ENCODE measurements around the gene SORCS1.

SORCS1 gene

DNA sequence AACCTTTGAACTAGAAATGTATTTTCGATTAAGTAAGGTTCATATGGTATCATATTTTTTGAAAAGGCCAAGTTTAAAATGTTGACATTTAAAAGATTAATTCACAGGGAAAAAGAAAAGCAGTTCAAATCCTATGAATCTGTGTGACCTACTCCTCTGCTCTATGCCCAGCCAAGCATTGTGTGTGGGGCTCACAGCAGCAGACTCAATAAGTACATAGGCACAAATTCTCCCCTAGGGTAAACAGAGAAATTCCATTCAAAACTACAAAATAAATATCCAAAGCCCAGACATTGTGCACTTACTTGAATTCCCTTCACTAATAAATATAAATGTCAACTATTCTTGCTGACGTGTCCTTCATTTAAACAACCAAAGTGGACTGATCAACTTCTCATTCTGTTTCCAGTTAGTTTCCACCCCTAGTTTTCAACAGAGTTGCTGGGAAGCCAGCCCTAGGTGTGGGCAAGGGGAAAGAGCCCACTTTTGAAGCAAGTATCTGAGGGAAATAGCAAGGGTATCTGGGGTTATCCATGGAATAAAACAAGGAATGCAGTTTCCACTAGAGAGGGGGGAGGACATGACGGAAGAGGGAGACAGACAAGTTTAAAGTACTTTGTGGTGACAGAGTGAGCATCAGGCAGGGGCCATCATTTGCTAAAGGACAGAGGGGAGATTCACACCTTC lies 533.3 kb downstream of the SORCS1 start:
- H3K36me3 ChIP-seq (ENCODE audit: control insufficient read depth, insufficient read depth, low read length), result no peaks in the 10 kb centered on the region
- no peak overlapping the region for H3K9ac ChIP-seq (ENCODE audit: low read depth, low read length)
- H3K27ac ChIP-seq (ENCODE audit: low read depth, low read length), result no peak overlapping the region
- H3K4me3 ChIP-seq (ENCODE audit: low read depth, low read length), result no peak overlapping the region
- H3K27me3 ChIP-seq (ENCODE audit: control insufficient read depth, insufficient read depth, low read length), result no peaks in the 10 kb centered on the region
- H3K4me1 ChIP-seq (ENCODE audit: control insufficient read depth, insufficient read depth, low read length), result no peaks in the 10 kb centered on the region
- no peaks in the 10 kb centered on the region for H3K9me3 ChIP-seq (ENCODE audit: control insufficient read depth, insufficient read depth, low read length)

DNA sequence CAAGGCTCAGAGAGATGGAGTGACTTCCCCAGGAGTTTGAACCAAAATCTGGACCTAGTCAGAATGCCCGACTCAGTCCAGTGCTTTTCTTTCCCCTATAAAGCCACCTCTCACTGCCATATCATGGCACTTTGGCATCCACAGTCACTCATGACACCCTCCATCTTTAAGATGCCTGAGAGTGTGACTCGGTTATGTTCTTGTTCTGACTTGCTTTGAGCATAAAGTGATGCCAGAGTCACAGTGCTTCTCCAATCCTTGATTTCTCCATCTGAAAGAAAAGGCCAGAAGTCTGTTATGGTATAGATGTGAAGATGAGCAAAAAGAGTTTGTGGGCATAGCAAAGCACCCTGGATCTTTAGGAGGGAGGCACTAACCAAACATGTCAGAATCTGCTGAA lies 538.1 kb downstream of the SORCS1 start:
- Histone ChIP-seq H3K9me3 (ENCODE audit: control insufficient read depth, insufficient read depth, low read length) (no peaks in the 10 kb centered on the region), H3K27me3 (ENCODE audit: control insufficient read depth, insufficient read depth, low read length) (no peaks in the 10 kb centered on the region), H3K4me3 (ENCODE audit: low read depth, low read length) (no peak overlapping the region), H3K9ac (ENCODE audit: low read depth, low read length) (no peak overlapping the region), H3K27ac (ENCODE audit: low read depth, low read length) (no peak overlapping the region), H3K4me1 (ENCODE audit: control insufficient read depth, insufficient read depth, low read length) (no peaks in the 10 kb centered on the region), H3K36me3 (ENCODE audit: control insufficient read depth, insufficient read depth, low read length) (no peaks in the 10 kb centered on the region)

DNA sequence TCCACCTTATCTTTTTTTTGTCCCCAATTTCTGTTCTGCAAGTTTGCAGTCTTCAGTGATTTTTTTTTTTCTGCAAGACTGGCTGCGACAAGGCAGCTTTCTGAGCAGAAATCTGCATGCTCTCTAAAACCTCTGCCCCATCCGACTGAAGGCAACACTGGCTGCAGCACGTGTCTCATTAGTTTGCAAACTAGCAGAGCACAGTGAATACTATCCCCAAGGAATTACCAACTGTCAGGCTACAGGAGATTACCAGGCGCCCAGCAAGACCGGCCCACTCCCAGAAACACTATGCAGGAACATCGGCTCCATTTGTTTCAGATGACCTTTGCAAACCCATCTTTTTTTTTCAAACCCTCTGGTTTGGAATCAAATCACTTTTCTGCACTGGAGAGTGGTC lies 538.8 kb downstream of the SORCS1 start:
- no peak overlapping the region for H3K27ac ChIP-seq (ENCODE audit: low read depth, low read length)
- no peaks in the 10 kb centered on the region for H3K36me3 ChIP-seq (ENCODE audit: control insufficient read depth, insufficient read depth, low read length)
- H3K9me3 ChIP-seq (ENCODE audit: control insufficient read depth, insufficient read depth, low read length), result no peaks in the 10 kb centered on the region
- no peaks in the 10 kb centered on the region for H3K4me1 ChIP-seq (ENCODE audit: control insufficient read depth, insufficient read depth, low read length)
- no peaks in the 10 kb centered on the region for H3K27me3 ChIP-seq (ENCODE audit: control insufficient read depth, insufficient read depth, low read length)
- no peak overlapping the region for H3K9ac ChIP-seq (ENCODE audit: low read depth, low read length)
- H3K4me3 ChIP-seq (ENCODE audit: low read depth, low read length), result no peak overlapping the region

DNA sequence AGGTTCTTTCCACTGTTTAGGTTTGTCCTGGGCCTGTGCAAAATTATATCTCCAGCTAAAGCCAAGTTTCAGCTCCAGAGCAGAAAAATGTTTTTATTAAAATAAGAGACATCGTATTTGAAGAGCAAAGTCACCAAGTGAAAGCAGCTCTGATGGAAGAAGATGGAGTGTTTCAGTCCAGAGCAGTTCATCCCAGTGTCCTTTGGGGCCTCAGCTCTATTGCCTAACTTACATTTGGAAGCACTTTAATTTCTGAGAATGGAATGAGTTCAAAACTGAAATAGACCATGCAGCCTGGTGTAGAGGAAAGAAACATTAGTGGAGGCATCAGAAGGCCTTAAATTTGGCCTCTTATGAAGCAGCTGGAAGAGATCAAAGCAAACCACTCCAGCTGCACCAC lies 545.2 kb downstream of the SORCS1 start:
- Histone ChIP-seq H3K4me3 (ENCODE audit: low read depth, low read length) (no peak overlapping the region), H3K9me3 (ENCODE audit: control insufficient read depth, insufficient read depth, low read length) (no peaks in the 10 kb centered on the region), H3K27me3 (ENCODE audit: control insufficient read depth, insufficient read depth, low read length) (peaks cover 48% of the 10 kb centered on the region), H3K27ac (ENCODE audit: low read depth, low read length) (no peak overlapping the region), H3K36me3 (ENCODE audit: control insufficient read depth, insufficient read depth, low read length) (no peaks in the 10 kb centered on the region), H3K4me1 (ENCODE audit: control insufficient read depth, insufficient read depth, low read length) (peaks cover 6% of the 10 kb centered on the region; the same call in 1 of the 2 replicates), H3K9ac (ENCODE audit: low read depth, low read length) (no peak overlapping the region)

DNA sequence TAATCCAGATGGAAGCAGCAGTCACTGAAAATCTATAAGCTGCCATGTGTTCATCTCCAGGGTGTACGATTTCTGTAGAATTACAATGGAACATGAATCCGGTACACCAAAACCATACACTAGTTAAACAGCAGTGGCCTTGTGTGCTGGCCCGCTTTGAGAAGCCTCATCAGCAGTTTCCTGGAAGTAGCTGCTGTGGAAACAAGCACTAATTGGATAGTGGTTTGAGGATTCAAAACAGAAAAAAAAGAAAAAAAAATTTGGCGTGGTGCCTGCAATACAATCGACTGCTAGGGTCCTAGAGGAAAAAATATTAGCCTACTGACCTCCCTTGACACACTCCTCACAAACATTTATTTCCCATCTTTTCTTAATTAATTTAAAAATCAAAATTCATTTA lies 545.9 kb downstream of the SORCS1 start:
- Histone ChIP-seq H3K4me3 (ENCODE audit: low read depth, low read length) (no peak overlapping the region), H3K9ac (ENCODE audit: low read depth, low read length) (no peak overlapping the region), H3K4me1 (ENCODE audit: control insufficient read depth, insufficient read depth, low read length) (peaks cover 6% of the 10 kb centered on the region; the same call in 1 of the 2 replicates), H3K36me3 (ENCODE audit: control insufficient read depth, insufficient read depth, low read length) (no peaks in the 10 kb centered on the region), H3K9me3 (ENCODE audit: control insufficient read depth, insufficient read depth, low read length) (no peaks in the 10 kb centered on the region), H3K27me3 (ENCODE audit: control insufficient read depth, insufficient read depth, low read length) (peaks cover 55% of the 10 kb centered on the region), H3K27ac (ENCODE audit: low read depth, low read length) (no peak overlapping the region)

DNA sequence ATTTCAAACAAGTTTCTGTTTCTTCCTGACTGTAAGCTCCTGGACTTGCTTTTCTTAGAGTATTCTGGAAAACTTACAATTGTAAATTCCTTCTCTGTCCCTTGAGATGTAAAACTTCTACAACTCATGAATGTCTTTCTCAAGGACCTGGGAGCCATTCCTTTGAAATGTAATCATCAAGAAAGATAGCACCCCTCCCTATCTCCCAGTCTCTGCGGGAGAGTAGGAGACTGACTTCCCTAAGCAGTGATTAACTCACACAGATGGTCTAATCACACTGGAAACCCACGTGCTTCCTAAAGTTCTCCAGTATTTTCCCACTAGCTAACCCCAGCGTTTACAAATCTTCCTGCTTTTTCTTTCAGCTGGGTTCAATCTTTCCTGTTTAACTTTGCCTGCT lies 549.4 kb downstream of the SORCS1 start:
- H3K9ac ChIP-seq (ENCODE audit: low read depth, low read length), result no peak overlapping the region
- H3K4me1 ChIP-seq (ENCODE audit: control insufficient read depth, insufficient read depth, low read length), result peaks cover 6% of the 10 kb centered on the region; the same call in 1 of the 2 replicates
- H3K36me3 ChIP-seq (ENCODE audit: control insufficient read depth, insufficient read depth, low read length), result no peaks in the 10 kb centered on the region
- peaks cover 56% of the 10 kb centered on the region for H3K27me3 ChIP-seq (ENCODE audit: control insufficient read depth, insufficient read depth, low read length)
- H3K9me3 ChIP-seq (ENCODE audit: control insufficient read depth, insufficient read depth, low read length), result no peaks in the 10 kb centered on the region
- H3K27ac ChIP-seq (ENCODE audit: low read depth, low read length), result peak overlapping the region; percentile 47
- no peak overlapping the region for H3K4me3 ChIP-seq (ENCODE audit: low read depth, low read length)

DNA sequence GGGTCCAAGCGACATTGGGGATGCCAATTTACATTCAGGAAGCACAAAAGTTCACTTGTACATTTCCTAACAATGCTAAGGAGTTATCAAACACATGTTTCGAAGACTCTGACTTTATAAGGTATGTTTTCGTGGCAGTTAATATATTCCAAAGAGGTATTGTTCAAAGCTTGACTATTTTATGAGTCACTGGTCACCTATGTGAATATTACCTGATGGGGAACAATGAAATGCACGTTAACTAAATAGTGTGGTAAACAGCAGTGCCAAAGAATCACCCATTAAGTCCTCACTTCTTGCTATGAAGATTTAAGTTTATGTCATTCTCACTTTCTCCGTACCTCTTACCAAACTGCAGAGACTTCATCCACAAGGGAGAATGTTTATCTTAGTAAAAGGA lies 550.2 kb downstream of the SORCS1 start:
- peaks cover 56% of the 10 kb centered on the region for H3K27me3 ChIP-seq (ENCODE audit: control insufficient read depth, insufficient read depth, low read length)
- H3K36me3 ChIP-seq (ENCODE audit: control insufficient read depth, insufficient read depth, low read length), result no peaks in the 10 kb centered on the region
- H3K9me3 ChIP-seq (ENCODE audit: control insufficient read depth, insufficient read depth, low read length), result no peaks in the 10 kb centered on the region
- H3K27ac ChIP-seq (ENCODE audit: low read depth, low read length), result no peak overlapping the region
- H3K4me1 ChIP-seq (ENCODE audit: control insufficient read depth, insufficient read depth, low read length), result peaks cover 6% of the 10 kb centered on the region; the same call in 1 of the 2 replicates
- no peak overlapping the region for H3K4me3 ChIP-seq (ENCODE audit: low read depth, low read length)
- H3K9ac ChIP-seq (ENCODE audit: low read depth, low read length), result no peak overlapping the region

DNA sequence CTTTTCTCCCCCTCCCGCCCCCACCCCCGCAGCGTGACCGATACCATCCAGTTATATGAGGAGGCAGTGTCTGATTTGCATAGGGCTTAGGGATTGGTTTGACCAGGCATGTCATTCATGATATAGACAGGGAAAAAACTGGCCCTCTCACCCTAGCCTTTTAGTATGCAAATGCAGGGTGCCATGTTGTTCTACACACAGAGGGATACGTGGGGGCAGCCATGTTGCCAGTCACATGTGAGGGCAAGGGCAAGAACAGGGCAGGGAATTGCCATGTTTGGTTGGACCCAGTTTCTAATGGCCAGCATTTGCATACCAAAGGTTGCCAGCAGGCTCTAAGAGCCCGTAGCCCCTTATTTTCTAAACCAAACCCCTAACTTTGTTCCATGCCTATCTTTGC lies 552.1 kb downstream of the SORCS1 start:
- H3K27ac ChIP-seq (ENCODE audit: low read depth, low read length), result no peak overlapping the region
- no peaks in the 10 kb centered on the region for H3K36me3 ChIP-seq (ENCODE audit: control insufficient read depth, insufficient read depth, low read length)
- H3K9me3 ChIP-seq (ENCODE audit: control insufficient read depth, insufficient read depth, low read length), result no peaks in the 10 kb centered on the region
- no peak overlapping the region for H3K9ac ChIP-seq (ENCODE audit: low read depth, low read length)
- H3K4me3 ChIP-seq (ENCODE audit: low read depth, low read length), result no peak overlapping the region
- peaks cover 44% of the 10 kb centered on the region for H3K27me3 ChIP-seq (ENCODE audit: control insufficient read depth, insufficient read depth, low read length)
- peaks cover 6% of the 10 kb centered on the region; the same call in 1 of the 2 replicates for H3K4me1 ChIP-seq (ENCODE audit: control insufficient read depth, insufficient read depth, low read length)

DNA sequence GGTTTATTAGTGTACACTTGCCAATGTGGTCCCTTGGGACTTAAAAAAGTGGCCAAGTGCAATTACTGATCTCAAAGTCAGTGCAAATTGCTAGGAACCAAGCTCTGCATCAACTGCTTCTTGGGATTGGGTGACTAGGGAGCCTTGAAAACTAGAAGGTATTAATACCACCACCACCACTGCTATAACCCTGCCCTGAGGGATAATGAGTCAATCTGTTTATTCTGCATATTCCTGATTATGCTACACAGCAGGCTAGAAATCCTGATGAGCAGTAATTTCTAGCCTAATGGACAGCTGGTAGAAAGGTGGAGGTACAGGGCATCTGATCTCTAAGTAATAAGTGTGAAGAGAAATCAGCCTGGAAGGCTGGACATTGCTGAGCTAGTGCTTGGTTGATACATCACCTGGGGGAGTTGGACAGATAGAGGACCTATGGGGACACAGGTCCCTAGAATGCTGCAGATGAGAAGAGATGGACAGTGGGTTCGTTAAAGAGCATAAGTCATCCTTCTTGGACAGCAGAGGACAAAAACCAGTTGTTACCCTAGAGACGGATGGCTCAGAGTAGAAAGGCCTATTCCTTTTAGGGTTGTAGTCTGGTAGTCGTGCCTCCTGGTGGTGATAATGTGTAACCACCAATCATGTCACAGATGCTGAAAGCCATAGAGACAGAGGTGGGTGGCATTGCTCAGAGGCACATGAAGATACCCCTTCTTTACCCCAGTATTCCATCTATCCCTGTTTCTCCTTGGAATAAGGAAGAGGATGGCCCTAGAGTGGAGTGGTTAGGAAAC lies 554.8 kb downstream of the SORCS1 start:
- H3K4me1 ChIP-seq (ENCODE audit: control insufficient read depth, insufficient read depth, low read length), result peaks cover 3% of the 10 kb centered on the region; the same call in 1 of the 2 replicates
- H3K27me3 ChIP-seq (ENCODE audit: control insufficient read depth, insufficient read depth, low read length), result peaks cover 17% of the 10 kb centered on the region
- H3K4me3 ChIP-seq (ENCODE audit: low read depth, low read length), result no peak overlapping the region
- H3K9me3 ChIP-seq (ENCODE audit: control insufficient read depth, insufficient read depth, low read length), result no peaks in the 10 kb centered on the region
- no peak overlapping the region for H3K27ac ChIP-seq (ENCODE audit: low read depth, low read length)
- H3K36me3 ChIP-seq (ENCODE audit: control insufficient read depth, insufficient read depth, low read length), result no peaks in the 10 kb centered on the region
- H3K9ac ChIP-seq (ENCODE audit: low read depth, low read length), result no peak overlapping the region

DNA sequence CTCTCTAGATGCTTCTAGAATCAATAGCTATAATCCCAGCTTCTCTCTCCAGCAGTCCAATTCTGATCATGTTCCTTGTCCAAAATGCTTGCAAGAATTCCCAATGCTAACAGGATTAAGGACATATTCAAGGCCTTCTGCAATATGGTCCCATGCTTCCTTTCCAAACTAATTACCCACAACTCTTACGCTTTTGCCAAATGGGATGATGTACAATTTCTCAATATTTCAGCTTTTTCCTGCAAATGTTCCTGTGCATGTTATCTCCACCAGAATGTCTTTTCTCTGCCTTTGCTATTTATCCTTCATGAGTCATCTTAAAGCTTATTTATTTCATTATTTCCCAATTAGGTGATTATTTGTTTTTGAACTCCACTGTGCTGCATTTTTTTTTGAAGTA lies 556.4 kb downstream of the SORCS1 start:
- no peaks in the 10 kb centered on the region for H3K4me1 ChIP-seq (ENCODE audit: control insufficient read depth, insufficient read depth, low read length)
- peaks cover under 1% of the 10 kb centered on the region for H3K27me3 ChIP-seq (ENCODE audit: control insufficient read depth, insufficient read depth, low read length)
- no peaks in the 10 kb centered on the region for H3K9me3 ChIP-seq (ENCODE audit: control insufficient read depth, insufficient read depth, low read length)
- H3K4me3 ChIP-seq (ENCODE audit: low read depth, low read length), result no peak overlapping the region
- no peak overlapping the region for H3K27ac ChIP-seq (ENCODE audit: low read depth, low read length)
- no peaks in the 10 kb centered on the region for H3K36me3 ChIP-seq (ENCODE audit: control insufficient read depth, insufficient read depth, low read length)
- no peak overlapping the region for H3K9ac ChIP-seq (ENCODE audit: low read depth, low read length)

DNA sequence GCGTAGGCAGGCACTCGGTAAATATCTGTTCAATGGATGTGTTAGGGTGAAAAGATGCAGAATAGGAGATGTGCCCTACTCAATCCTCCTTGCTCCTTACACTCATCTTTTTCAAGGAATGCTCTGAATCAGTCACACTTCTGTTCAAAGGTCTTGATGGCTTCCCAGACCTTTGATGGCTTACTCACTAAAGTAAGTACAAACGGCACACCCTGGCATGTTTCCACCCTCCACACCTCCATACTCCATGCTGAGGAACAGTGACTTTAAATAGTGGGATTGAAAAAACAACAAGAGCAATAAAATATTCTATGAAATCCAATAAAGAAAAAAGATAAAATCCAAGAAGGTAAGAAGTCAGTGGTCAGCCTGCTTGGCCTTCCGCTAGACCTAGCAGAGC lies 569.2 kb downstream of the SORCS1 start:
- Histone ChIP-seq H3K27me3 (ENCODE audit: control insufficient read depth, insufficient read depth, low read length) (no peaks in the 10 kb centered on the region), H3K9me3 (ENCODE audit: control insufficient read depth, insufficient read depth, low read length) (no peaks in the 10 kb centered on the region), H3K9ac (ENCODE audit: low read depth, low read length) (no peak overlapping the region), H3K4me1 (ENCODE audit: control insufficient read depth, insufficient read depth, low read length) (no peaks in the 10 kb centered on the region), H3K27ac (ENCODE audit: low read depth, low read length) (no peak overlapping the region), H3K36me3 (ENCODE audit: control insufficient read depth, insufficient read depth, low read length) (no peaks in the 10 kb centered on the region), H3K4me3 (ENCODE audit: low read depth, low read length) (no peak overlapping the region)
